Measurements from ENCODE around the gene CSGALNACT2. TPM values are rescaled to one million over a fixed set of nuclear protein-coding genes. Genes with fewer than 3 reads are reported as not detected.

Gene CSGALNACT2
- total RNA-seq, 1 experiment from 2014 or later, result 10.0 TPM

DNA sequence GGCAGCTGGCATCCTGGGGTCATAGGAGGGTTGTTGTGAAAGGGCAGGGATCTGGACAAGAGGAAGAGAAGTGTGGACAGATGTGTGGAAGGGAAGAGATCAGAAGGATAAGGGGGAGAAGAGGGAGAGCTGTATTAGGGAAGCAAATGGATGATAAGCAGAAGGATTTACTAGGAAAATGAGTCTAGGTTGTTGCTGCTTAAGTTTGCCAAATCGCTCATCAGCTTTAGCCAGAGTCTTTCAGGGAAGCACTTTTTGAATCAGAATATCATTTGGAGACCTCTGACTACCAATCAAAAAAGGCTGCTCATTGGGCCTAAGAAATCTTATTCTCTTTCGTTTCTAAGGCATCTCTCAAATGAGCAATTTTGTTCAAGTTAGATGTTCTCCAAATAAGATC lies 2.6 kb upstream of the CSGALNACT2 start:
- intact Hi-C loops (cut with micrococcal nuclease; ENCODE audit: unreplicated experiment), result loop anchor here (10.0 kb wide), 1 partner anchor 219 kb away; no protein-coding TSS in a partner anchor
- Mint-ChIP-seq H3K4me3 (ENCODE audit: low read depth, unreplicated experiment) (no peak overlapping the region), H3K9me3 (ENCODE audit: low read depth, unreplicated experiment) (no peaks in the 10 kb centered on the region), H3K27me3 (ENCODE audit: unreplicated experiment) (peaks cover 47% of the 10 kb centered on the region), H3K27ac (ENCODE audit: unreplicated experiment) (no peak overlapping the region), H3K4me1 (ENCODE audit: low read depth, unreplicated experiment) (peaks cover 16% of the 10 kb centered on the region), H3K36me3 (ENCODE audit: insufficient read depth, unreplicated experiment) (peaks cover 38% of the 10 kb centered on the region)
- TF ChIP-seq, protein P1, sequence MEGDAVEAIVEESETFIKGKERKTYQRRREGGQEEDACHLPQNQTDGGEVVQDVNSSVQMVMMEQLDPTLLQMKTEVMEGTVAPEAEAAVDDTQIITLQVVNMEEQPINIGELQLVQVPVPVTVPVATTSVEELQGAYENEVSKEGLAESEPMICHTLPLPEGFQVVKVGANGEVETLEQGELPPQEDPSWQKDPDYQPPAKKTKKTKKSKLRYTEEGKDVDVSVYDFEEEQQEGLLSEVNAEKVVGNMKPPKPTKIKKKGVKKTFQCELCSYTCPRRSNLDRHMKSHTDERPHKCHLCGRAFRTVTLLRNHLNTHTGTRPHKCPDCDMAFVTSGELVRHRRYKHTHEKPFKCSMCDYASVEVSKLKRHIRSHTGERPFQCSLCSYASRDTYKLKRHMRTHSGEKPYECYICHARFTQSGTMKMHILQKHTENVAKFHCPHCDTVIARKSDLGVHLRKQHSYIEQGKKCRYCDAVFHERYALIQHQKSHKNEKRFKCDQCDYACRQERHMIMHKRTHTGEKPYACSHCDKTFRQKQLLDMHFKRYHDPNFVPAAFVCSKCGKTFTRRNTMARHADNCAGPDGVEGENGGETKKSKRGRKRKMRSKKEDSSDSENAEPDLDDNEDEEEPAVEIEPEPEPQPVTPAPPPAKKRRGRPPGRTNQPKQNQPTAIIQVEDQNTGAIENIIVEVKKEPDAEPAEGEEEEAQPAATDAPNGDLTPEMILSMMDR (IDR thresholded peaks at IDR 0.05; ENCODE audit: unreplicated experiment), result no peak
- CTCF ChIA-PET, result no interaction called here
- BruUV-seq (replicated peaks), result no TSS peak
- no peak for DNase-seq

DNA sequence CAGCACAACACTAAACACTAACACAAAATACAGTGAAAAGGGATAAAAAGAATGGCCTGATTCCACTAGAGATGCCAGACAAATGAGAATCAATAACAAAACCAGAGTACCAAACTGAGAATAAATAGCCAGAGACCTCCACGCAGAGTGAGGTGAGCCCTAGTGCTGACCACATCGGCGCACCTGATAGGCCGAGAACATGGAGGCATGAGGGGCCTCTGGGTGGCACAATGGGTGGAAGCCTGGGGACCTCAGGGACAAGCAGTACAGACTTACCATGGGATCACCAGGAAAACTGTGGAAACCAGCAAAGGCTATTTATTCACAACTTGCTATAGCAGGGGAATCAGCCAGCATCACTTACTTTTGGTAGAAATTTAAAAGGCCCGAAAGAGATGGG lies 1.8 kb upstream of the CSGALNACT2 start:
- intact Hi-C loops (cut with micrococcal nuclease; ENCODE audit: unreplicated experiment), result loop anchor here (10.0 kb wide), 1 partner anchor 218 kb away; no protein-coding TSS in a partner anchor
- no TSS peak for BruUV-seq (replicated peaks)
- H3K9me3 Mint-ChIP-seq (ENCODE audit: low read depth, unreplicated experiment), result no peaks in the 10 kb centered on the region
- peaks cover 19% of the 10 kb centered on the region for H3K4me1 Mint-ChIP-seq (ENCODE audit: low read depth, unreplicated experiment)
- H3K27me3 Mint-ChIP-seq (ENCODE audit: unreplicated experiment), result peaks cover 41% of the 10 kb centered on the region
- peaks cover 38% of the 10 kb centered on the region for H3K36me3 Mint-ChIP-seq (ENCODE audit: insufficient read depth, unreplicated experiment)
- CTCF ChIA-PET, result no interaction called here
- no peak for DNase-seq
- H3K27ac Mint-ChIP-seq (ENCODE audit: unreplicated experiment), result no peak overlapping the region
- H3K4me3 Mint-ChIP-seq (ENCODE audit: low read depth, unreplicated experiment), result no peak overlapping the region
- TF ChIP-seq, protein P1 (IDR thresholded peaks at IDR 0.05; ENCODE audit: unreplicated experiment), result no peak

DNA sequence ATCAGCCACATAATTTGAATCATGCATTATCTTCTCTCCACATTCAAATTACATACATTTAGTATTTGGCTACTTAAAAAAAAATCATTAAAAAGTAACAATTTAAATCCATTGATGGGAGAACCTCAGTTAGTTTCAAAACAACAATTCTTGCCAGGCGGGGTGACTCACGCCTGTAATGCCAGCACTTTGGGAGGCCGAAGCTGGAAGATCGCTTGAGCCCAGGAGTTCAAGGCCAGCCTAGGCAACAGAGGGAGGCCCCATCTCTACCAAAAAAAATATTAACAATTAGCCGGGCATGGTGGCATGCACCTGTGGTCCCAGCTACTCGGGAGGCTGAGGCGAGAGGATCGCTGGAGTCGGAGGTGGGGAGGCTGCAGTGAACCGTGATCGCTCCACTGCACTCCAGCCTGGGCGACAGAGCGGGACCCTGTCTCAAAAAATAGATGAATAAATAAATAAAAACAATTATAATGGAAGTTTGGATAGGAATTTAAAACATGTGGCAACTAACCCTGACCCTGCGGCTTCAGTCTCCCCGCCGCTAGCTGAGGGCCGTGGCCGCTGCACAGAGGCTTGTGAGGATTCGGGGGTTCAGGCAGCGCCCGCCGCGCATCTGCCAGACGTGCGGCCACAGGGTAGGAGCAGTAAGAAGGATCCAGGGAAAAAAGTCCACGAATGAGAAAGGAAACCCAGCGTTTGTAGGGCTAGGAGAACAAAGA lies 1.1 kb upstream of the CSGALNACT2 start:
- Mint-ChIP-seq H3K27ac (ENCODE audit: unreplicated experiment) (peak overlapping the region; percentile 79), H3K4me3 (ENCODE audit: low read depth, unreplicated experiment) (peak overlapping the region; percentile 83), H3K27me3 (ENCODE audit: unreplicated experiment) (peaks cover 33% of the 10 kb centered on the region), H3K9me3 (ENCODE audit: low read depth, unreplicated experiment) (no peaks in the 10 kb centered on the region), H3K4me1 (ENCODE audit: low read depth, unreplicated experiment) (peaks cover 19% of the 10 kb centered on the region), H3K36me3 (ENCODE audit: insufficient read depth, unreplicated experiment) (peaks cover 38% of the 10 kb centered on the region)
- TF ChIP-seq, protein P1 (IDR thresholded peaks at IDR 0.05; ENCODE audit: unreplicated experiment), result no peak
- intact Hi-C loops (cut with micrococcal nuclease; ENCODE audit: unreplicated experiment), result loop anchor here (10.0 kb wide), 1 partner anchor 218 kb away; no protein-coding TSS in a partner anchor
- no TSS peak for BruUV-seq (replicated peaks)
- CTCF ChIA-PET, result interaction anchor here (1.2 kb wide), 1 partner anchor 65 kb away, joined by 4 read pairs; no protein-coding TSS in a partner anchor
- no peak for DNase-seq

DNA sequence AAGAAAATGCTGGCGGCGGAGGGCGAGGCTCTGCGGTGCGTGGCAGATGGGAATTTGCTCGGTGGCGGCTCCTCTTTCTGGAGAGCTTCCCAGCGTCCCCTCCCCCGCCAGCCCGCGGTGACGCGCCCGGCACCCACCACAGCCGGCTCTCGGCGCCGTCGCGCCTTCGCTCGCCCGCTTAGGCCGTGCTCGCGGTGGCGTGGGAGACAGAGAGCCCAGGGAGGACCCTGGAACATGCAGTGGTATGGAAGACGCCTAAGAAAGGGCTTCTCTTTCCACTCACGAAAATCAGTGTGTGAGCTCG lies 576 bp upstream of the CSGALNACT2 start:
- Mint-ChIP-seq H3K27ac (ENCODE audit: unreplicated experiment) (peak overlapping the region; percentile 79), H3K4me3 (ENCODE audit: low read depth, unreplicated experiment) (peak overlapping the region; percentile 83), H3K36me3 (ENCODE audit: insufficient read depth, unreplicated experiment) (peaks cover 38% of the 10 kb centered on the region), H3K4me1 (ENCODE audit: low read depth, unreplicated experiment) (peaks cover 19% of the 10 kb centered on the region), H3K27me3 (ENCODE audit: unreplicated experiment) (peaks cover 28% of the 10 kb centered on the region), H3K9me3 (ENCODE audit: low read depth, unreplicated experiment) (no peaks in the 10 kb centered on the region)
- CTCF ChIA-PET, result interaction anchor here (1.2 kb wide), 1 partner anchor 65 kb away, joined by 4 read pairs; no protein-coding TSS in a partner anchor
- BruUV-seq (replicated peaks), result no TSS peak
- intact Hi-C loops (cut with micrococcal nuclease; ENCODE audit: unreplicated experiment), result loop anchor here (10.0 kb wide), 1 partner anchor 217 kb away; no protein-coding TSS in a partner anchor
- peak; percentile 43 for DNase-seq
- TF ChIP-seq, protein P1 (IDR thresholded peaks at IDR 0.05; ENCODE audit: unreplicated experiment), result no peak
